ENCODE measurements around the gene SUFU. TPM values are rescaled to one million over a fixed set of nuclear protein-coding genes. Genes with fewer than 3 reads are reported as not detected.
A peak's percentile ranks its signal among the peaks of the same experiment; 100 is the strongest.

Gene SUFU
- total and polyA plus RNA-seq, 2 of the 8 experiments (the other 6 are each of a cell fraction or from before 2014, with no cell fraction given) = 7.0 to 10.8 TPM

DNA sequence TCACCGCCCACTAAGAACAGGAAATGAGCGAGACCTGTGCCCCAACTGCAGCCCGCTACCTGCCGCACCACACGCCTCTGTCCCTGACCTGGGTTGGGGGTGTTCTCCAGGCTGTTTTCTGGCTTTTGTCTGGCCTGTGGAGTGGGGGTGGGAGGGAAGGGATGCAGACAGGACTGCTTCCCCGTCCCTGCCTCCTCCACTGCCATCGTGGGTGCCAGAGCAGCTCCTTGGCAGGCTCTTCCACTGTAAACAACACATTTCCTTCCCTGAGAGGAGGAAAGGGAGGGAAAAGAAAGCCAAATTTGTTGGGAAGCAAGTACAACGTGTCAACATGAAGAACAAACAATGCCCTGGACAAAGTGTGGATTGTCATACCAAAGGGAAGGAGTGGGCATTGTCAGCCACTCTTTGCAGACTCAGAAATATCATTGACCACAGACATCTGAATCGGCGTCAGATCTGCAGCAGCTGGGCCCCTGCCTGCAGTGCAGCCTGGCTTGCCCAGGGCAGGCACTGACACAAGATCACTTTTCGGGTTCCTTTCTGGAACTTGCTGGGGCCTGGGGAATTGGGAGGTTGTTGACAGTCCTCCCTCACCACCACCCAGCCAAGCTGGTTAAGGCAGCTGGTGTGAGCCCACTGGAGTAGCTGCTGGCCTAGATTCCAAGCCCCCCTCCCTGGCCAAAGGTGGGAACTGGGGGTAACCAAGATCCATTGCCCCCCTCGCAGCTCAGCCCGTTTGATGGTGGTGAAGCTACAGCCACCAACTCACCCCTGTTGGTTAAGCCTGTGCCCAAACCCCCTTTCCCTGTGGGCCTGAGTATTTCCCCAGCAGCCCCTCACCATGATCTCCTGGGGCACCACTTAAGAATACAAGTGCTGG is 117.9 kb downstream of the SUFU start:
- no peak for FAIRE-seq
- Histone ChIP-seq H2BK20ac (ENCODE audit: low read length) (no peak overlapping the region), H4K20me1 (replicated peaks in 1 of 2; ENCODE audit: control insufficient read depth in 1 of 2, insufficient read depth in 2 of 2, low read length in 2 of 2) (no peaks in the 10 kb centered on the region), H3K27me3 (replicated peaks in 1 of 4; ENCODE audit: control insufficient read depth in 3 of 4, extremely low read depth in 1 of 4, insufficient read depth in 3 of 4, low read length in 3 of 4) (no peaks in the 10 kb centered on the region), H2BK12ac (ENCODE audit: low read depth, low read length) (peak overlapping the region; percentile 80; the same call in 1 of the 2 replicates), H4K5ac (ENCODE audit: insufficient read length, low read depth, low read length) (no peak overlapping the region), H3K14ac (ENCODE audit: insufficient read length) (no peak overlapping the region), H2BK15ac (ENCODE audit: low read length) (no peak overlapping the region), H3K56ac (replicated peaks; ENCODE audit: insufficient read length, low read depth, low read length) (no peak overlapping the region), H4K91ac (replicated peaks; ENCODE audit: insufficient read length, low read length) (no peak overlapping the region), H2AK5ac (ENCODE audit: low read depth, low read length) (no peak overlapping the region), H3K23ac (ENCODE audit: insufficient read length) (no peak overlapping the region), H3K4me2 (ENCODE audit: insufficient read depth in 1 of 2, low read depth in 2 of 2, low read length in 2 of 2) (no peak overlapping the region), H3K27ac (ENCODE audit: low read depth, low read length) (no peak overlapping the region), H3K4me3 (ENCODE audit: extremely low read depth in 1 of 4, insufficient read depth in 2 of 4, low read depth in 3 of 4, low read length in 4 of 4) (no peak overlapping the region), H3K18ac (ENCODE audit: extremely low read depth, low read length) (no peak overlapping the region), H2AFZ (ENCODE audit: low read length) (no peak overlapping the region), H2BK120ac (replicated peaks; ENCODE audit: low read depth, low read length) (no peak overlapping the region), H3K9me3 (ENCODE audit: insufficient read depth in 2 of 2, low read depth in 1 of 2, low read length in 1 of 2) (no peaks in the 10 kb centered on the region), H4K8ac (ENCODE audit: extremely low read depth, insufficient read depth, low read length) (no peak overlapping the region), H3K36me3 (ENCODE audit: control insufficient read depth in 2 of 4, insufficient read depth in 4 of 4, low read length in 3 of 4) (peaks cover 0 to 3% (median 0%) of the 10 kb centered on the region in 4 experiments; a peak in 2 of 8 replicates), H3K23me2 (ENCODE audit: low read depth, low read length) (peaks cover 2% of the 10 kb centered on the region; the same call in 1 of the 2 replicates), H3K9ac (replicated peaks in 1 of 4; ENCODE audit: extremely low read depth in 1 of 4, low read depth in 3 of 4, low read length in 3 of 4) (no peak overlapping the region), H3K4ac (replicated peaks; ENCODE audit: insufficient read length, low read depth, low read length) (no peak overlapping the region), H3K4me1 (replicated peaks in 1 of 4; ENCODE audit: control insufficient read depth in 3 of 4, insufficient read depth in 4 of 4, low read length in 3 of 4) (peaks cover 2 to 11% (median 7%) of the 10 kb centered on the region in 4 experiments), H3K79me1 (ENCODE audit: low read depth, low read length) (no peaks in the 10 kb centered on the region), H3K79me2 (ENCODE audit: control insufficient read depth in 1 of 2, insufficient read depth in 2 of 2, low read length in 2 of 2) (no peaks in the 10 kb centered on the region), H2BK5ac (ENCODE audit: low read depth, low read length) (no peak overlapping the region)
- ChIA-PET CTCF (ENCODE audit: partially characterized antibody) (interaction anchor here (0.7 to 3.1 kb wide), 6 partner anchors 10 to 49 kb away, joined by 3 to 11 read pairs (median 4); no protein-coding TSS in a partner anchor), POLR2A (ENCODE audit: partially characterized antibody) (interaction anchor here (1.1 kb wide), 1 partner anchor 24 kb away, joined by 3 read pairs; no protein-coding TSS in a partner anchor)
- no peak for DNase-seq (ENCODE audit: low read depth in 1 of 2, low spot score in 2 of 2)
- WGBS, 2 experiments (ENCODE audit: extremely low coverage in 1 of 2, insufficient coverage in 1 of 2, insufficient read length in 1 of 2, insufficient replicate concordance in 2 of 2, low coverage in 1 of 2, low lambda C conversion rate in 2 of 2, missing lambda C conversion rate in 1 of 2) = 98% methylated on average over 13 of the region's 13 CpGs; no CpG with 5 or more reads in 1 of the 2 experiments
- TF ChIP-seq TAF1 (IDR thresholded peaks at IDR 0.05; ENCODE audit: low read depth, low read length) = no peak
- TF ChIP-seq, protein P1, sequence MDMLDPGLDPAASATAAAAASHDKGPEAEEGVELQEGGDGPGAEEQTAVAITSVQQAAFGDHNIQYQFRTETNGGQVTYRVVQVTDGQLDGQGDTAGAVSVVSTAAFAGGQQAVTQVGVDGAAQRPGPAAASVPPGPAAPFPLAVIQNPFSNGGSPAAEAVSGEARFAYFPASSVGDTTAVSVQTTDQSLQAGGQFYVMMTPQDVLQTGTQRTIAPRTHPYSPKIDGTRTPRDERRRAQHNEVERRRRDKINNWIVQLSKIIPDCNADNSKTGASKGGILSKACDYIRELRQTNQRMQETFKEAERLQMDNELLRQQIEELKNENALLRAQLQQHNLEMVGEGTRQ (IDR thresholded peaks at IDR 0.05; ENCODE audit: low read length) = no peak
- TF ChIP-seq RXRA (IDR thresholded peaks at IDR 0.05; ENCODE audit: insufficient read depth, low read depth, low read length) = no peak
- TF ChIP-seq NRF1 (IDR thresholded peaks at IDR 0.05; ENCODE audit: low read depth, low read length) = no peak
- no peak for TF ChIP-seq TCF12 (IDR thresholded peaks at IDR 0.05; ENCODE audit: low read depth, low read length)
- no peak for TF ChIP-seq CREB1 (IDR thresholded peaks at IDR 0.05)
- no peak for TF ChIP-seq POU5F1 (IDR thresholded peaks at IDR 0.05; ENCODE audit: low read depth, low read length)
- no peak for TF ChIP-seq E2F6 (IDR thresholded peaks at IDR 0.05)
- TF ChIP-seq SP1 (IDR thresholded peaks at IDR 0.05; ENCODE audit: low read depth, low read length) = no peak

Measured in H1 (cell line).